UCSD-AML1 (cell line): ENCODE results near the gene LZTR1.
"Not testable (repeated sequence)": the region's sequence is repeated elsewhere in the genome, so short reads cannot be mapped to it uniquely, and the experiment has no call there.

Source experiments
- DNase-seq: peaks from one replicate; lab custom pipeline; 2025; ENCODE audit not compliant: unreplicated experiment; lab: John Stamatoyannopoulos, UW

Gene LZTR1

GRCh38 chr22:20965104-20965887, 16.8 kb upstream of the LZTR1 start:
- no peak for DNase-seq

GRCh38 chr22:20965888-20966855, 15.9 kb upstream of the LZTR1 start:
- no peak for DNase-seq

- DNase-seq = no peak
These were observed 15.0 kb upstream of the LZTR1 start, which contains the start of gene AIFM3 for GRCh38 chr22:20966883-20967696. Gene AIFM3 (plus strand): TSS chr22:20967255. CDS start chr22:20967945, 690 bp downstream.

DNA sequence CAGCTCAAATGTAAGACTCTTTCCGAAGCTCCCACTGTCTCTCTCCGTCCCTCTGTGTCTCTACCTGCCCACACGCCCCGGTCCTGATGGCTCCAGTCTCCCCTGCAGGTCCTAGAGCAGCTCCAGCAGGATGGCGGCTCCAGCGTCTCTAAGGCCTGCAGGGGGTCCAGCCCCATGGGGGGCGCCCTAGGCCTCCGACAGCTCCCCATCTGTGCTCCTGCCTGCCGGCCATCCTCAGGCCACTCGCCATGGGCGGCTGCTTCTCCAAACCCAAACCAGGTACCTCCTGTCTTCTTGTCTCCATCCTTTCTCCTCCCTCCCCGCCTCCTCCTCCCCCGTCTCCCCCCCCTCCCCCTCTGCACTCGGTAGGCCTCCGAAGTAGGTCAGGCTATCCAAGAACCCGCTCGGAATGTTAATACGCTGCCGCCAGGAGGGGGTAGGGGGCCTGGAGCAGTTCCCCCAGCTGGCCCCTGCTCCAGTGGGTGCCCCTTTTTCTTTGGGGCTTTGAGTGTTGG, 14.3 kb upstream of the LZTR1 start:
- no peak for DNase-seq

- no peak for DNase-seq
These were observed 13.7 kb upstream of the LZTR1 start for GRCh38 chr22:20968281-20968977.

DNA sequence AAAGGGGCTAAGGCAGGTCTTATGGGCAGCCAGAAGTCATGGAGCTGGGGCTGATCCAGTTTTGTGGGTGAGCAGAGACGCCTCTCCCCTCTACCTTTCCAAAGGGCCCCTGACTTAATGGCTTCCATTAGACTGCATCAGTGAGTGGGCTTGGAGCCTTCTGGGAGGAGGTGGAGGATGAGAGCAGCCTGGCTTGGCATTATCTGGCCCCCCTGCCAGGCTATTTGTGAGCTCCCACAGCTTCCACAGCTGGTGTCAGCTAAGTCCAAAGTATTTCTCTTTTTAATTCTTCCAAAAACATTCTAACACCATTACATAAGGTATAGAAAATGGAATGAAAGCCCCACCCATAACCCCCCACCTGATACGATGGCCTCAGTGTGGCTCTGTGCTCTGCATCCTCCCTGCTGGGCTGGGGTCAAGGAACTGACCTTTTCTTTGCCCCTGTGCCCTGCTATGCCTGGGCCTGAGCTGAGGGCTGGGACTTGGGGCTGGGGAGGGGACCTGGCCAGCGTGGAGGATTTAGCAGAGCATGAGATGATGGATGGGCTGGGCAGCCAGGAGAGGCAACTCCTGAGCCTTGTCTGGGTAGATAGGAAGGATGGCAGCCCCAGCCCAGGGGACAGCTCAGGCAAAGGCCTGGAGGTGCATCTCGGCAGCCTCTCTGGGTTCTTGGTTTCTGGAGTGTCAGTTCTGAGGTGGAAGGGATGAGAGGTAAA, 11.0 kb upstream of the LZTR1 start:
- DNase-seq = no peak

- DNase-seq = not testable (repeated sequence)
These were observed 9.9 kb upstream of the LZTR1 start for GRCh38 chr22:20972014-20972694.

- no peak for DNase-seq
These were observed 9.0 kb upstream of the LZTR1 start for GRCh38 chr22:20972933-20973577.

GRCh38 chr22:20973634-20974286, 8.3 kb upstream of the LZTR1 start:
- no peak for DNase-seq

GRCh38 chr22:20974336-20974955, 7.7 kb upstream of the LZTR1 start:
- no peak for DNase-seq

GRCh38 chr22:20975541-20976290, 6.4 kb upstream of the LZTR1 start:
- no peak for DNase-seq

DNA sequence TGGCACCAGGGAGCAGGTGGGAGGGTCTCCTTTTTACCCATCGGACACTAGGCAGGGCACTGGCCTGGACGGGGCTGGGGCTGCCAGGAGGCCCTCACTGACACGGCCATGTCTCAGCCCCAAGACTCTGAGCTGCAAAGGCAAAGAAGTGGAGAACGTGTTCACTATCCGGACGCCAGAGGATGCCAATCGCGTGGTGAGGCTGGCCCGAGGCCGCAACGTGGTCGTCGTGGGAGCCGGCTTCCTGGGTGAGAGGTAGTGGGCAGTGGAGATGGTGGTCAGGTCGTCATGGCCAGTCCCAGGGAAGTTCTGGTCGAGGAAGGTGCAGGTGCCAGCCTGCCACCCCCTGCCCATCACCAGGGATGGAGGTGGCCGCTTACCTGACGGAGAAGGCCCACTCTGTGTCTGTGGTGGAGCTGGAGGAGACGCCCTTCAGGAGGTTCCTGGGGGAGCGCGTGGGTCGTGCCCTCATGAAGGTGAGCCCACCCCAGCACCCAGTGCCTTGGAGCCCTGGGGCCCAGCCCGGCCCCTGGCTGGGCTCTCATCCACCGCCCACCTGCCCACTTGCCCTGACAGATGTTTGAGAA, 5.7 kb upstream of the LZTR1 start:
- no peak for DNase-seq

GRCh38 chr22:20977019-20977418, 5.1 kb upstream of the LZTR1 start:
- no peak for DNase-seq

GRCh38 chr22:20977516-20978170, 4.5 kb upstream of the LZTR1 start:
- no peak for DNase-seq

- no peak for DNase-seq
These were observed 3.7 kb upstream of the LZTR1 start for GRCh38 chr22:20978419-20978818.

- DNase-seq = no peak
These were observed 2.8 kb upstream of the LZTR1 start for GRCh38 chr22:20979243-20979809.
